Activated T-cell treated with anti-CD3 and anti-CD28 coated beads for 48 hours (primary cell): Measurements from ENCODE around the gene POU2AF3.

Experiments used
- DNase-seq: peaks from one replicate; pipeline ENCODE4 v3.0.0-alpha.2; 2020; ENCODE audit warnings: low read depth

The POU2AF3 gene

GRCh38 chr11:111353776-111354600 lies 55.6 kb downstream of the POU2AF3 start:
- no peak for DNase-seq

GRCh38 chr11:111354601-111354891 lies 56.2 kb downstream of the POU2AF3 start:
- DNase-seq = no peak

- no peak for DNase-seq
Measured at GRCh38 chr11:111355101-111355500, 56.8 kb downstream of the POU2AF3 start.

GRCh38 chr11:111355956-111356659 lies 57.8 kb downstream of the POU2AF3 start:
- DNase-seq = no peak

- DNase-seq = no peak
Measured at GRCh38 chr11:111356660-111357048, 58.3 kb downstream of the POU2AF3 start.

- DNase-seq = no peak
Measured at GRCh38 chr11:111357150-111358037, 59.0 kb downstream of the POU2AF3 start.
